KBM-7 (cell line): ENCODE data around the gene SSBP3.
"Not testable (repeated sequence)": the region's sequence is repeated elsewhere in the genome, so short reads cannot be mapped to it uniquely, and the experiment has no call there.

Experiments used
- DNase-seq: peaks from one replicate; pipeline ENCODE4 v3.0.0-alpha.2; 2015
- in situ Hi-C: fragments of 300-500 bp; cut with MboI; formaldehyde crosslinking; loops from 2 replicates; pipeline ENCODE4 v1.14.3; 2020; ENCODE audit warnings: low sequenced_read_pairs, low pct_unique_long_range_greater_than_20kb, mixed read lengths

The SSBP3 gene

GRCh38 chr1:54406339-54407153 is at the start of gene SSBP3:
SSBP3 (minus strand) TSS chr1:54406394.
- in situ Hi-C loops, result no loop called here
- peak; percentile 93 for DNase-seq

- in situ Hi-C loops, result no loop called here
Measured at GRCh38 chr1:54453509-54453908, 47.3 kb upstream of the SSBP3 start.

GRCh38 chr1:54453022-54453421 is 46.8 kb upstream of the SSBP3 start:
- no peak for DNase-seq
- in situ Hi-C loops, result no loop called here

More at GRCh38 chr1:54453509-54453908, 47.3 kb upstream of the SSBP3 start:
- DNase-seq, result no peak

- in situ Hi-C loops, DNase-seq: not testable (repeated sequence)
Measured at GRCh38 chr1:54449431-54449830, 43.2 kb upstream of the SSBP3 start.

- in situ Hi-C loops, DNase-seq: not testable (repeated sequence)
Measured at GRCh38 chr1:54448801-54449200, 42.6 kb upstream of the SSBP3 start.

- in situ Hi-C loops, DNase-seq: not testable (repeated sequence)
Measured at GRCh38 chr1:54447081-54447480, 40.9 kb upstream of the SSBP3 start.

GRCh38 chr1:54442185-54442584 is 36.0 kb upstream of the SSBP3 start:
- in situ Hi-C loops, result no loop called here
- no peak for DNase-seq

GRCh38 chr1:54439550-54440223 is 33.5 kb upstream of the SSBP3 start:
- in situ Hi-C loops, result no loop called here
- DNase-seq, result no peak

GRCh38 chr1:54437783-54438182 is 31.6 kb upstream of the SSBP3 start:
- in situ Hi-C loops, result no loop called here
- DNase-seq, result no peak

- in situ Hi-C loops, result no loop called here
- no peak for DNase-seq
Measured at GRCh38 chr1:54436826-54437225, 30.6 kb upstream of the SSBP3 start.

- DNase-seq, result no peak
- in situ Hi-C loops, result no loop called here
Measured at GRCh38 chr1:54429838-54430237, 23.6 kb upstream of the SSBP3 start.

- DNase-seq, result no peak
- in situ Hi-C loops, result no loop called here
Measured at GRCh38 chr1:54428837-54429518, 22.8 kb upstream of the SSBP3 start.

- in situ Hi-C loops, result no loop called here
- DNase-seq, result no peak
Measured at GRCh38 chr1:54425152-54425584, 19.0 kb upstream of the SSBP3 start.

GRCh38 chr1:54424398-54424797 is 18.2 kb upstream of the SSBP3 start:
- in situ Hi-C loops, result no loop called here

GRCh38 chr1:54421101-54421504 is 14.9 kb upstream of the SSBP3 start:
- DNase-seq, result no peak
- in situ Hi-C loops, result no loop called here

More at GRCh38 chr1:54424398-54424797, 18.2 kb upstream of the SSBP3 start:
- DNase-seq, result no peak

GRCh38 chr1:54418598-54418997 is 12.4 kb upstream of the SSBP3 start:
- DNase-seq, in situ Hi-C loops: not testable (repeated sequence)

GRCh38 chr1:54417123-54417522 is 10.9 kb upstream of the SSBP3 start:
- DNase-seq, result peak; percentile 83
- in situ Hi-C loops, result no loop called here

- no peak for DNase-seq
- in situ Hi-C loops, result no loop called here
Measured at GRCh38 chr1:54416435-54416834, 10.2 kb upstream of the SSBP3 start.

- in situ Hi-C loops, result no loop called here
- DNase-seq, result no peak
Measured at GRCh38 chr1:54415991-54416390, 9.8 kb upstream of the SSBP3 start.

- in situ Hi-C loops, result no loop called here
- no peak for DNase-seq
Measured at GRCh38 chr1:54415533-54415932, 9.3 kb upstream of the SSBP3 start.
